EH (cell line): ENCODE data around the gene WNT7B.
A peak's percentile ranks its signal among the peaks of the same experiment; 100 is the strongest.

Source experiments
- DNase-seq: peaks from one replicate; pipeline ENCODE4 v3.0.0-alpha.2; 2015; ENCODE audit warnings: low read depth

Gene WNT7B

DNA sequence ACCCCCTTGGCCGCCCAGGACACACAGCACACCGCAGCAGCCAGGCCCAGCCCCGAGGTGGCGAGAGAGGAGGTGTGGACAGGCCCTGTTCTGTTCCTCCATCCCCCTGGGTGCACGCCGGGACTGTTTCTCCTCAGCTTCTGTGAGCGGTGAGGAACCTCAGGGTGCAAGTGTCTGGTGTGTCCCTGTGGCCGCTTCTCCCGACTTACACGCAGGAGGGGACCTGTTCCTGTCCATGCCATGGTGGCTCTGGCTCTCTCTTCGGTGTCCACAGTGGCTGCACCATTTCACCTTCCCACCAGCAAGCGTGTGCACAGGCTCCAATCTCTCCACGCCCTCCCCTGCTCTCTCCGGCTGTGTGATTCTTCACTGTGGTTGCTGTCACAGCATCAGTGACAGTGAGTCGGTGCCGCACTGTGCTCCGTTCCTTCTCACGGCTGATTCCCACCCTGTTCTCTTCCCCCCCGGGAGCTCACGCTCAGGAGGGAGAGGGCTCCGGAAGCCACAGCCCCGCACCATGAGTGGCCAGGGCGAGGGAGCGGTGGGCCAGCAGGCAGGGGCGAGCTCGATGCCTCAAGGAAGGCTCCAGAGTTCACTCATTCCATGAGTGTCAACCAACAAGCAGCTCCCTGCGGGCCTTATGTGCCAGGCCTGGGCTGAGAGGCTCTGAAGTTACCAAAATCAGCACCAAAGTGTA lies 18.6 kb upstream of the WNT7B start:
- DNase-seq: no peak

DNA sequence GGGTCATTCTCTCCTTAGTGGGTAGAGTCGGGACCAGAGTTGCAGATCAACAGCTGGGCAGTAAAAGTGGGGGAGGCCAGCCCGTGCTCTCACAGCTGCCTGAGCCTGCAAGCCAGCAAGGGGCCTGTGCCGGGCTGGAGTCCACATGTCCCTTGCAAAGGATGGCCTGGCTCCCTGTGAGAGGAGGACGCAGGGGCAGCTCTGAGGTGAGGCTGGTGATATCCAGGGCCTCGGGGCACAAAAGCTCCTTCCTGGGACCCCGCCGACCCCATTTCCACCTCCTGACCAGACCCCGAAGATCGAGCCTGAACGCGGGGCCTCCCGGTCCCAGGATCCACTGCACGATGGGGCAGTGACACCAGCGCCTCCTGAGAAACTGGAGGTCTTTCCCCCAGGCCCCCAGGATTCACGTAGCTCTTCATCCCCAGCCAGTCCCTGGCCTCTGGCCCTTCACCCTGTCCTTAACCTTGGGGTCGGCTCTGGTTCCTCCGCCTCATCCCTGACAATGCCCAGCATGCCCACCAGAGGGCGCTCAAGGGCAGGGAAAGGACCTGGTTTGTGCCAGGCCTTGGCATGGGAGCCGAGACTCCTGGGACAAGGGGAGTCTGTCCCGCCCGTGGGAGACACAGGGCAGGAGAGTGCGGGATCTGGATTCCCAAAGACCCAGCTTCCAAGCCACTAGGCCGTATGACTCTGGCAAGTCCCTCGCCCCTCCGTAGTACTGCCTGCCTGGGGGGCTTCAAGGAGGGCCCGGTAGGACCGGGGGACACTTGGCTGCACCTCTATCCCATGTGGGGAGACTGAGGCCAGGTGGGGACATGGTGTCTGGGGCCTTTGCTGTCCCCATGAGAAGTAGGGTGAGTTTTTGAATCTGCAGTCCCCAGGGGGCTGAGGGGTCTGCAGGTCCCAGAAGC lies 17.8 kb upstream of the WNT7B start:
- peak; percentile 77 for DNase-seq

DNA sequence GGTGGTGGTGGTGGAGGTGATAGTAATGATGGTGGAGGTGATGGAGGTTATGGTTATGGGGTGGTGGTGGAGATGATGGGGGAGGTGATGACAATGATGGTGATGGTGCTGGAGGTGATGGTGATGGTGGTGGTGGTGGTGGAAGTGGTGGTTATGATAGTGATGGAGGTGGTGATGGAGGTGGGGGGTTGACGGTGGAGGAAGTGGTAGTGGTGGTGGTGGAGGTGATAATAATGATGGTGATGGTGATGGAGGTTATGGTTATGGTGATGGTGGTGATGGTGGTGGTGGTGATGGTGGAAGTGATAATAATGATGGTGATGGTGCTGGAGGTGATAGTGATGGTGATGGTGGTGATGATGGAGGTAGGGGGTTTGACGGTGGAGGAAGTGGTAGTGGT lies 16.9 kb upstream of the WNT7B start:
- DNase-seq: no peak

DNA sequence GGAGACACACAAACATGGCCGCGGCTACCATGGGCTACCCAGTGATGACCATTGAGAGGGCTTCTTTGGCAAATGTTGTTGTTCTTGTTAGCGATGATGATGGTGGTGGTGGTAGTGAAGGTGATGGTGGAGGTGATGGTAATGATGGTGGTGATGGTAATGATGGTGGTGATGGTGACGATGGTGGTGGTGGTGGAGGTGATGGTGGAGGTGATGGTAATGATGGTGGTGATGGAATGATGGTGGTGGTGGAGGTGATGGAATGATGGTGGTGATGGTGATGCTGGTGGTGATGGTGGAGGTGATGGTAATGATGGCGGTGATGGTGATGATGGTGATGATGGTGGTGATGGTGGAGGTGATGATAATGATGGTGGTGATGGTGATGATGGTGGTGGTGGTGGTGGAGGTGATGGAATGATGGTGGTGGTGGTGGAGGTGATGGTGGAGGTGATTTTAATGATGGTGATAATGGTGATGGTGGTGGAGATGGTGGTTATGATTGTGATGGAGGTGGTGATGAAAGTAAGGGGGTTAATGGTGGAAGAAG lies 16.3 kb upstream of the WNT7B start:
- DNase-seq: no peak

DNA sequence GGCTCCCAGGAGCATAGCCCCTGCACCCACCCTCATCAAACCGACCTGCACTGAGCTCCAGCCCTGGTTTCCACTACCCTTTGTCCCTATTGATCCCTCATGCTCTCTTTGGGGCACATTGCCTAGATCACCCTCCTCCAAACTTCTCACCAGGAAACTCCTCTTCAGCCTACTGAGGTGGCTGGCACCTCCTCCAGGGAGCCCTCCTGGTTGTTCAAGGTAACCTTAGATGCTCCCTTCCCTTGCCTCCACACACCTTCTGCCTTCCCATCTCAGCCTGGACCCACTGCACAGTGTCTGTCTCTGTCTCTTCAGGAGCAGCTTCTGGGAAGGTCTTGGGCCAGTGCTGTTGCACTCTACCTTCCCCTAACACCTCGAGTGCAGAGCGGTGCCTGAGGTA lies 15.8 kb upstream of the WNT7B start:
- DNase-seq: no peak

DNA sequence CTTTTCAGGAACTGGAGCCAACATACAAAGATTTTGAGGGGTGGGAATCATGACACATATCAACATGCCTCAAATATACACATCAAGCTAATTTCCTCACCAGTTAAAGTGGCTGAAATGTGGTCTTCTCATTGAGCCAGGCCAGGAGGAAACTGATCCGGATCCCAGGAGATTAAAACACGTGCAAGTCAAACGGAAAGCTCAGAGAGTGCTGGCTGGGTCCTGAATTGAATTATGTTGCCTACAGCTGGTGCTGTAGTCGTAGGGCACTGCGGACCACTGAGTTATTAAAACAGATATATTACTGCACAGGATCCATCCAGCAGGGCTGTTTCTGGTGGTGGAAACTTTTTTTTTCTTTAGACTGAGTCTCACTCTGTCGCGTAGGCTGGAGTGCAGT lies 14.1 kb upstream of the WNT7B start:
- no peak for DNase-seq

DNA sequence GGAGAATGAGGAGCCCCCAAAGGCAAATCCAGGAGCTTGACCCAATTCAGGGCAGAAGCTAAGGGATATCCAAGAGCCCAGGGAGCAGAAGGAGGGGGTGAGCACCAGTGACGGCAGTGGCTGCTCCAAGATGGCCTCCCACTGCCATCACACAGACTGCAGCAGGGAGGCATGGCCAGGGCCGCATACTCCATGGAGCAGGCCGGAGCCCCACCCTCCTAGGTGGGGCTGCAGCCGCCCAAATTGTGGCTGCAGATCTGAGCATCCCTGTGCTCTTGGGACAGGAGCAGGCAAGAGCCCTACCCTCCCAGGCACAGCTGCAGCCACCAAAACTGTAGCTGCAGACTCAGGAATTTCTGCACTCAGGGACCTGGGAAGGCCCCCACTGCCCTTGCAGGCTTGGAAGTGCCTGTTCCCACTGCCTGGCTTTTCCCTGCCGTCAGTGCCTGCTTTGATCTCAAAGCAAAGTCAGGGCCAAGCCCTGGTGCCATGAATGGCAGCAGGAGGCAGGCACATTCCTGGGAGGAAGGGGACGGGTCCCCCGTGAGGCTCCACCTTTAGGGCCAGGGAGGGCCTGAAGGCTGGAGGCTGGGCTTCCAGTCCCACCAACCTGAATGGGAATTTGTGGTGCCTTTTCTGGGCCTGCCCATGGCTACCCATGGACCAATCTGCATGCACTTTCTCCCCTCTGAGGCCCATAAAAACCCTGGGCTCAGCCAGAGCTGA lies 10.3 kb upstream of the WNT7B start:
- DNase-seq: no peak

DNA sequence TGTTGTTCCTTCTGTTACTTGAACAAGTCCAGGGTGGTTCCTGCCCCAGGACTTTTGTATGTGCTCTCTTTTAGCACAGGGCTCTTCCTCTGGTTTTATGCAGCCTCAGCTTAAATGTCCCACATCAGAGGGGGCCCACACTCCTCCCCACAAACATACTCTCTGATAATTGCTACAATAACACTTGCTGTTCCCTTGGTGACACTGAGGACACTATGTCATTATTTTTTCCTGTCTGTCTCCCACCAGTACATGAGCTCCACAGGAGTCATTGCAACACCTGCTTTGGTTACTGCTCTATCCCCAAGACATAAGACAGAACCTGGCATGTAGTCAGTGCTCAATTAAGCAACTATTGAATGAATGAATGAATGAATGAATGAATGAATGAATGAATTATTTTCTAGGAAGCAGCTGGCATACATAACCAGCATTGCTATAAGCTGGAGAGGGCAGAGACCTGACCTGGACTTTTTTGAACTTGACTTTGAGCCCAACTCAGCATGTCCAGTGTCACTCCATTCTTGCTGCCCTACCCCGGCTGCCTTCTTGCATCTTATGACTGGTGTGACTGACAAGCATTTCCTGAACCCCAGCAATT lies 7.5 kb upstream of the WNT7B start:
- DNase-seq: no peak

DNA sequence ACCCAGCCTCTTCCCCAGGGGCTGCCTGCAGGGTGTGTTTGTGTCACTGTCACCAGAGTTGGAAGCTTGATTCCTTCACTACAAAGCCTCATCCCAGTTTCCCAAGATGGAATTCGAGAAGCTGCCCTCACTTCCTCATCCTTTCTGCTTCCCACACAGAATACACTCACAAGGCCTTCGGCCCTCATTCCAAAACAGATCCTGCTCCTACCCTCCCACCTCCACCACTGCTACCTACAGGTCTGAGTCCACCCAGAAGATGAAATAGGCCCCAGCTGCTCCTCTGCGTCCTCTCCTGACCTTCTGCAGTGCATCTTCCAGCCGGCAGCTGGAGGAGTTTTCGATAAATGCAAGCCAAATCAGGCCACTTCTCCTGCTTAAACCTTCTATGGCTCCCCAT lies 6.8 kb upstream of the WNT7B start:
- DNase-seq: no peak

DNA sequence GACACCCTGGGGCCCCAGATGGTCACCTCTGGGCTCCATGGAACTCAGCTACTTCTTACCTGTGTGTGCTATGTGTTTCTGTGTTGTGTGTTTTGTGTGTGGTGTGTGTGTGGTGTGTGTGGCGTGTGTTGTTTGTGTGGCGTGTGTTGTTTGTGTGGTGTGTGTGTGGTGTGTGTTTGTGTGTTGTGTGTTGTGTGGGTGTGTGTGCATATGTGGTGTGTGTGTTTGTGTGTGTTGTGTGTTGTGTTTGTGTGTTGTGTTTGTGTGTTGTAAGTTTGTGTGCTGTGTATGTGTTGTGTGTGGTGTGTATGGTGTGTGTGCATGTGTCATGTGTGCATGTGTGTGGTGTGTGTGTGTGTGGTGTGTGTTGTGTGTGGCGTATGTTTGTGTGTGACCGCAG lies 3.8 kb upstream of the WNT7B start:
- DNase-seq: no peak

DNA sequence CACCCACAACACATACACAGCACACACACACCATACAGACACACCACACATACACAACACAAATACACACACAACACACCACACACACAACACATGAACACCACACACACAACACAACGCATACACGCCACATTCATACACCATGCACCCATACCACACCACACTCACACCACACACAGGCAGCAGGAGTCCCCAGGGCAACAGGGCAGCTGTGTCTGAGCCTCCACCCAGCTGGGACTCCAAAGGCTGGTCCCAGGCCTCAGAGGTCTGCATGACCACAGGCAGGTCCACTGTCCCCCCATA lies 3.3 kb upstream of the WNT7B start:
- no peak for DNase-seq

DNA sequence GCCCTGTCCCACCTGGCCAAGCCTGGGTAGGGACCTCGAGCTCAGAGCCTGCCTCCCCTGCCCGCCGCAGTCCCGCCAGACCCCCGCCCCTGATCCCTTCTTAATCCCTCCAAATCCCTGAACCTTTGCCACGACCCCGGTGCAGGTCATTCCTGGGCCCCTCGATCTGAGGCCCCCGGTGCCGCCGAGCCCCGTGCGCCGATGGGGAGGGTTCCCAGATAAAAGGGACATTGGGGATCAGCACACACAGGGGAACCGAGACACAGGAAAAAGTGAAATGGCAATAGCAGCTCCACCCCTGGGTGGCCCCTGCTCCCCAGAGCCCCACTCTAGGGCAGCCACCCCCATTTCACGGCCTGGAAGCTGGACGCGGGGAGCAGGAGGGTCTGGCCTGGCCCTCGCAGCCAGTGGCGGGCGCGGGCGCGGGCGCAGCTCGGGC lies 1.3 kb upstream of the WNT7B start:
- no peak for DNase-seq

DNA sequence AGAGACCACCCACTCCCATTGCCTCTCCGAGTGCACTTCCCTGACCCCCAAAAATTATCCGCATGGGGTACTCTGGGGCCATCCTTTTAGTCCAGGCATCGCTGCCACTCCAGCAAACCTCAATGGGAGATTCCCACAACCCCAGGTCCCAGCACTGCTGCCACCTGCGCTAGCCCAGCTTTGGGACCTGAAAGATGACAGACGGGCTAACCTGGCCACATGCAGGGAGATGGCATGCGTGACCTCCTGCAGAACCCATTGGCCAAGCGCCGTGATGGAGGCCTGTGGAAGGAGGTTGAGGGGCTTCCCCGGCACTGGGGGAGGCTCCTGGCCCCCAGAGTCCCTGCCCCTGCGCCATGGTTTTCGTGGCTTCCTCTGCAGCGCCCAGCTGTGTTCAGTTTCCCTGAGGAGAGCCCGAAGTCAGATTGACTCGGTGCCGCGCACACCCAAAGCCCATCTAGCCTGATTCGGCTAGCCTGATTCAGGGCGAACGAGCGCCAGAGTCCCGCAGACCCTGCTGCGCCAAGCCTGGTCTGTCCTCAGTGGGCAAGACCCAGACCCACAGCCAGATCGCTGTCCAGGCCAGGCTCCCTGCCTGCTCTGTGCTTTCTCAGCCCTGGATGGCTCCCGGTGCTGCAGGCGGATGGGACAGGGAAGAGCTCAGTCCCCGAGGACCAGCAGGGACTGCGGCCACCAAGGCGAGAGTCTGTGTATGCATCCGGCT lies 751 bp upstream of the WNT7B start:
- DNase-seq: peak; percentile 38

DNA sequence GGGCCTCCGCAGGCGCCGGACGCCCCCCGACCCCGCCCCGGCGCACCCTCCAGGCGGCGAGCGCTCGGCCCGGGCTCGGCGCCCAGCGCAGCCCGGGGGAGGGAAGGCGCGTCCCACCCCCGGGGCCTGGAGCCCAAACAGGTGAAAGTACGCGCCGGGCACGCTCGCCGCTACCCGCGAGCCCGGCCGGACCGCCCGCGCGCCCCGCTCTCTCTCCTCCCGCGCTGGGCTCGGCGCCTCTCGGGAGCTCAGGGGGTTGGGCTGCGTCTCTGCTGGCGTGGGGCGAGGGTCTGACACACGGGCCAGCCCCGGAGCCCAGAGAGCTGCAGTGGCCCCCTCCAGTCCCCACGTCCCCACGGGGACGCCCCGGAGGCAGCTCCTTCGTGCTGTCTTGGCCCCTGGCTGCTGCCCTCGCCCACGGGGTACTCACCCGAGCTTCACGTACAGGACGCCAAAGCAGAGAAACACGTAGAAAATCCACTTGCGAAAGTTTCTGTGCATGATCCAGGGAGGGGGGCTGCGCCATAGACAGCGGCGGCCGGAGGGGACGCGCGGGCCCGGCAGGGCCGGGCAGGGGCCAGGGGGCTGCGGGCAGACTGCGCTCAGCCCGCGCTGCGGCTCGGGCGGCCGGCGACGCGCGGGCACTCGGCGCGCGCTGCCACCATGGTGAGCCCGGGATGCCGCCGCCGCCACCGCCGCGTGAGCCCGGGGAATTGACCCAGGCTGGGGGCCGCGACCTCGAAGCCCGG lies 534 bp downstream of the WNT7B start:
- no peak for DNase-seq

DNA sequence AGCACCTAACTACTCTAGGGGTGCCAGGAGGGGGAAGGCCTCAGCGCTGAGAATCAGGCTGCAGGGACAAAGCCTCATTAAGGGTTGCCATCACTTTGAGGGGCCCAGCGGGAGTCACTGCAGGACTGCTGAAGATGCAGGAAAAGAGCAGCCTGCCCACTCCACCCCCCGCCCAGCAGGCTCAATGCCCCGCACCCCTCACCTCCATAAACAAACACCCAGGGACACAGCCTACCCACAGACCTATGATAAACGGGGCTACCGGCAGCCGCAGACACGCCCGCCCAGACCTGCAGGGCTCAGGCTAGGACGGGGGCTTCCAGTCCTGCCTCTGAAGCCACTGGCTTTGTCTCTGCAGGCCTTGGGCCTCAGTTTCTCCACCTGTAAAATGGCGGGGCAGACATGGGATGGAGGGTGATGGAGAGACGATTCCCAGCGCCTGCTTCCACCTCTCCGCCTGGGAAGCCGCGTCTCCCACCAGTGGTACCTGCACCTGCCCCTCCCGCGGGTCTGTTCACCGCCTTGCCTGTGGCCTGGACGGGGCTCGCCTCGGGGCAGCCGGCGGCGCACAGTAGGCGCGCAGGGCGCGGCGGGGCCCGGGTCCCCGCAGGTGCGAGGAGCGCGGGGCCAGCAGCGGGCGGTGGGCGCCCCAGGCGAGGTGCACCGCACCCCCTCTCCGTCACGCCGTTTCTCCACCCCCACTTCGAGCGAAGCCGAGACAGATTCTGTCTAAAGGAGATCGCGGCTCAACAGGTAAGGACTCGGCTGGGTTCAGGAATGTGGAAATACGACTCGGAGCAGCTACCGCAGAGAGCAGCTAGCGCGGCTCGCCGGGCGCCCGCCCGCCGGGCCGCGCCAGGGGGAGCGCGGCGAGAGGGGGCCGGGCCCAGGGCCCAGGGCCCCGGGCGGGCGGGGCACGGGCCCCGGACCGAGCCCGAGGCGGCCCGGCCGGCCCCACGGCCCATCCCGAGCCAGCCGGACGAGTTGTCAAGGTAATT lies 1.5 kb downstream of the WNT7B start:
- no peak for DNase-seq

DNA sequence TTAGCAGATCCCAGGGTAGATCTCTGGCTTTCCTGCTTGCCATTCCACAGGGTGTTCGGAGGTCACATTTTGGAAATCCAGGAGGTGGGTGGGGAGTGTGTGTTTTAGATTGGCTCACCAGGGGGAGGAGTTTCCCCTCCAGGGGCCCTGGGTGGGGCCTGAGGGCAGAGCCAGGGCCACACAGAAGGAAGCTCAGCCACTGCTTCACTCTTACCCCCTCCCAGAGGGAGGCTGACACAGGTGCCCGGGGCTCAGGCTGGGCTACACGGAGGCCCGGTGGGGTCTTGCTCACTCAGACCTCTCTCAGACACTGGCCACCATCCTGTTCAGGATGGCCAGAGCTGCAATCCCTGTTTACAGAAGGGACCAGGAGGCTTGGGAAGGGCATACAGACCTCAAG lies 2.5 kb downstream of the WNT7B start:
- no peak for DNase-seq

DNA sequence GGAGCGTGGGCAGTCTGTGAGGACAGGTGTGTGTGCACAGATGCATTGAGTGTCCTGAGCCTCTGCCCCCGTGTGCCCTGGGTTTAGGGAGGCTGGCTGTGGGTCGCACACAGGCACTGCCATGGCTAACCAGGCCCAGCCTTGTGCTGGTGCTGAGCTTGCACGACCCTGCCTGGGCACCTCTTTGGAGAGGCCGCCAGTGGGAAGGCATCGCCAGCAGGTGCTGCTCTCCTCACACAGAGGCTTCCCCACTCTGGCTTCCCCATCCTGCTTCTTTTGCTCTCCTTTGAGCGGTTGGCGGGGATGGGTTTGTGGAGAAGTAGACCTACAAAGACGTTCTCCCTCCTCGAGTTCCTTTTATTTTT lies 4.1 kb downstream of the WNT7B start:
- no peak for DNase-seq

DNA sequence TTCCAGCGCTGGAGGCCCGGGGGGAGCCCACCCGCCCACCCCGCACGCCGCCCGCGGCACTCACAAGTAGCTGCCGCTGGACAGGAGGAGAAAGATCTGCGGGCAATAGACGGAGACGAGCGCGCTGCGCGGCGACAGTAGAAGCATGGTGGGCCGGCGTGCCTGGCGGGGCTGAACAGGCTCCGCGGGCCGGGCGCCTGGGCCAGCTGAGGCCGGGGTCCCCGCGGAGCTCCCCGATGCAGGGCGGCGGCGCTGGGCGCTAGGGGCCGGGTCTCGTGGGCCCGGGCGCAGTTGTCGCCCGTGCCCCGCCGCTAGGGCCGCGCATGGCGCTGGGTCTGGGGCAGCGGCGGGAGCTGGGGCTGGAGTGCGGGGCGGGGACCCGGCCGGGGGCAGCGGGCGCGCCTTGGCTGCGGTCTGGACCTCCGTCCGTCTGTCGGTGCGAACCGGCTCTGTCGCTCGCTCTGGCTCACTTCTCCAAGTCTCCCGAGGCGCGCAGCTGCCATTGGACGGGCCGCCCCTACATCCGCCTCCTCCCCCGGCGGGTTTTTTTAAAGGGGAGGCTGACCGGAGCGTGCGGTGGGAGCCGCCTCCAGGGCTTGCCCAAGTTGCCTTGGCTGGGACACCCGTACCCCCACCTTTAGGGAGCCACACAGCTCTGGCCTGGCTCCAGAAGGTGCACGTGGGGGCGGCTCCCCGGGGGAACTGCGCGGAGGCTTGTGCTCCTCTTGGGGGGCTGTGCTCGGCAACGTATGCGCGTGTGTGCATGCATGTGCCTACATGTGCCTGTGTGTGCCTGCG lies 4.7 kb downstream of the WNT7B start:
- peak; percentile 31 for DNase-seq
